ACC112 (cell line): ENCODE data around the gene GTF3C5.
"Not testable (repeated sequence)": the region's sequence is repeated elsewhere in the genome, so short reads cannot be mapped to it uniquely, and the experiment has no call there.

ENCODE experiments used
- H2AFZ ChIP-seq: fragments of 200-600 bp; sonication (generic); one replicate; pipeline ENCODE4 v1.6.0; 2017; ENCODE audit warnings: antibody characterized with exemption, low read length; ENCODE audit not compliant: unreplicated experiment
- H3K27ac ChIP-seq: fragments of 200-600 bp; sonication (generic); 2 replicates; pipeline ENCODE4 v1.5.1; 2014; ENCODE audit warnings: low read depth, mild to moderate bottlenecking, antibody characterized with exemption, low read length, moderate library complexity
- H3K27me3 ChIP-seq: fragments of 200-600 bp; sonication (generic); 2 replicates; pipeline ENCODE4 v1.6.1; 2014; ENCODE audit warnings: mild to moderate bottlenecking, antibody characterized with exemption, low read length, moderate library complexity, mixed read lengths; ENCODE audit not compliant: insufficient read depth
- H3K36me3 ChIP-seq: fragments of 200-600 bp; sonication (generic); 2 replicates; pipeline ENCODE4 v1.6.1; 2016; ENCODE audit warnings: mild to moderate bottlenecking, antibody characterized with exemption, low read length, moderate library complexity, mixed read lengths; ENCODE audit not compliant: insufficient read depth
- H3K4me1 ChIP-seq: fragments of 200-600 bp; sonication (generic); one replicate; pipeline ENCODE4 v1.6.1; 2016; ENCODE audit warnings: low read length, mixed read lengths; ENCODE audit not compliant: insufficient read depth, unreplicated experiment, control insufficient read depth
- H3K4me3 ChIP-seq: fragments of 200-600 bp; sonication (generic); 2 replicates; pipeline ENCODE4 v1.5.1; 2014; ENCODE audit warnings: mild to moderate bottlenecking, low read depth, low read length
- H3K79me2 ChIP-seq: fragments of 200-600 bp; sonication (generic); one replicate; pipeline ENCODE4 v1.6.0; 2016; ENCODE audit warnings: low read length; ENCODE audit not compliant: control insufficient read depth, unreplicated experiment, insufficient read depth

GTF3C5 gene

DNA sequence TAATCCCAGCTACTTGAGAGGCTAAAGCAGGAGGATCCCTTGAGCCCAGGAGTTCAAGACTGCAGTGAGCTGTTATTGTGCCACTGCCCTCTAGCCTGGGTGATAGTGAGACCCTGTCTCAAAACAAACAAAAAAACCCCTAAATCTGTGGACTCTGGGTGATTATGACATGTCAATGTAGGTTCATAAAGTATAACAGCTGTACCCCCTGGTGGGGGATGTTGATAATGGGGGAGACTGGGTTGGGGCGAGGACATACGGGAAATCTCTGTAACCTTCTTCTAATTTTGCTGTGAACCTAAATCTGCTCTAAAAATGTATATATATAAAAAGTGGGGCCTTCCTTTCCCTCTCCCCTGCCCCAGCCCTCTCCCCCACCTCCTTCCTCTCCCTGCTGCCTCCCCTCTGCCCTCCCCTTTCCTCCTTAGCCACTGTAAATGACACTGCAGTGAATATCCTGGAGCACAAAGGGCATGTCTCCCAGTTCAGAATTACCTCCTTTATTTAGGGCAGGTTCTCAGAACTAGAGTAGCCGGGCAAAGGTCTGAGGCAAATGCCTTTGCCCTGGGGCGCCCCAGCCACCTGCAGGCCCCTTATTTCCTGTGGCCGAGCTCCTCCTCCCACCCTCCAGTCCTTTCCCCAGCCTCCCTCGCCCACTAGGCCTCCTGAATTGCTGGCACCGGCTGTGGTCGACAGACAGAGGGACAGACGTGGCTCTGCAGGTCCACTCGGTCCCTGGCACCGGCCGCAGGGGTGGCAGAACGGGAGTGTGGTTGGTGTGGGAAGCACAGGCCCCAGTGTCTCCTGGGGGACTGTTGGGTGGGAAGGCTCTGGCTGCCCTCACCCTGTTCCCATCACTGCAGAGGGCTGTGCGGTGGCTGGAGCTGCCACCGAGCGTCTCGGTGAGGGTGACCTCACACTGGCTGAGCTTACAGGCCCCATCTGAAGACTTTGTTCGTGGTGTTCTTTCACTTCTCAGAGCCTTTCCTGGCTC, 50.3 kb downstream of the GTF3C5 start:
- not testable (repeated sequence) for H3K27me3 ChIP-seq, H3K4me3 ChIP-seq, H2AFZ ChIP-seq, H3K36me3 ChIP-seq, H3K27ac ChIP-seq, H3K79me2 ChIP-seq
- peaks cover 10% of the 10 kb centered on the region for H3K4me1 ChIP-seq

DNA sequence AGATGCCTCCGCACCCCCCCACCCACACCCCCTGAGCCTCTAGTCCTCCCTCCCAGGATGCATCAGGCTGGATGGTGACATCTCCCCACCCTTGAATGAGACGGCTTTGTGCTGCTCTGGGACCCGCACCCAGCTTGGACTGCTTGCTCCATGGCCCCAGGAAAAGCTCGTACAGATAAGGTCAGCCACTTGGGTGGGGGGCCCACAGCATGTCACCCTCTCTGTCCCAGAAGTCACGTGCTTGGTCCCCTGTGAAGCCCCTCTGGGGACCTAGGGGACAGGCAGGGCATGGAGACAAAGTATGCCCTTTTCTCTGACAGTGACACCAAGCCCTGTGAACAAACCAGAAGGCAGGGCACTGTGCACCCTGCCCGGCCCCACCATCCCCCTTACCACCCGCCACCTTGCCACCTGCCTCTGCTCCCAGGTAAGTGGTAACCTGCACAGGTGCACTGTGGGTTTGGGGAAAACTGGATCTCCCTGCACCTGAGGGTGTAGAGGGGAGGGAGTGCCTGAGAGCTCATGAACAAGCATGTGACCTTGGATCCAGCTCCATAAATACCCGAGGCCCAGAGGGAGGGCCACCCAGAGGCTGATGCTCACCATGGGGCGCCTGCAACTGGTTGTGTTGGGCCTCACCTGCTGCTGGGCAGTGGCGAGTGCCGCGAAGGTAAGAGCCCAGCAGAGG, 51.3 kb downstream of the GTF3C5 start:
- H3K79me2 ChIP-seq, H3K4me1 ChIP-seq, H2AFZ ChIP-seq, H3K4me3 ChIP-seq, H3K36me3 ChIP-seq, H3K27me3 ChIP-seq, H3K27ac ChIP-seq: not testable (repeated sequence)

- not testable (repeated sequence) for H3K79me2 ChIP-seq, H3K36me3 ChIP-seq, H3K27me3 ChIP-seq, H2AFZ ChIP-seq, H3K27ac ChIP-seq, H3K4me1 ChIP-seq, H3K4me3 ChIP-seq
Observed at GRCh38 chr9:133083688-133084087, 52.9 kb downstream of the GTF3C5 start.

DNA sequence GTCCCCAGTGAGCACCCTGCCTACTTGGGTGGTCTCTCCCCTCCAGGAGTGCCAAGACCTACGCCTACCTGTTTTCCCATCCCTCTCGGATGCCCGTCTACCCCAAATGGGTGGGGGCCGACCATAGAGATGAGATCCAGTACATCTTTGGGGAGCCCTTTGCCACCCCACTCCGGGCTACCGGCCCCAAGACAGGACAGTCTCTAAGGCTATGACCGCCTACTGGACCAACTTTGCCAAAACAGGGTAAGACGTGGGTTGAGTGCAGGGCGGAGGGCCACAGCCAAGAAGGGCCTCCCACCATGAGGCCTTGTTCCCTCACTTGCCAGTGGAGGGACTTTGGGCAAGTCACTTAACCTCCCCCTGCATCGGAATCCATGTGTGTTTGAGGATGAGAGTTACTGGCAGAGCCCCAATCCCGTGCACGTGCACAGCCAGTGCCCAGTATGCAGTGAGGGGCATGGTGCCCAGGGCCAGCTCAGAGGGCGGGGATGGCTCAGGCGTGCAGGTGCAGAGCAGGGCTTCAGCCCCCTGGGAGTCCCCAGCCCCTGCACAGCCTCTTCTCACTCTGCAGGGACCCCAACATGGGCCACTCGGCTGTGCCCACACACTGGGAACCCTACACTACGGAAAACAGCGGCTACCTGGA, 55.5 kb downstream of the GTF3C5 start:
- not testable (repeated sequence) for H3K4me1 ChIP-seq, H3K4me3 ChIP-seq, H3K27ac ChIP-seq, H2AFZ ChIP-seq, H3K36me3 ChIP-seq, H3K79me2 ChIP-seq, H3K27me3 ChIP-seq

DNA sequence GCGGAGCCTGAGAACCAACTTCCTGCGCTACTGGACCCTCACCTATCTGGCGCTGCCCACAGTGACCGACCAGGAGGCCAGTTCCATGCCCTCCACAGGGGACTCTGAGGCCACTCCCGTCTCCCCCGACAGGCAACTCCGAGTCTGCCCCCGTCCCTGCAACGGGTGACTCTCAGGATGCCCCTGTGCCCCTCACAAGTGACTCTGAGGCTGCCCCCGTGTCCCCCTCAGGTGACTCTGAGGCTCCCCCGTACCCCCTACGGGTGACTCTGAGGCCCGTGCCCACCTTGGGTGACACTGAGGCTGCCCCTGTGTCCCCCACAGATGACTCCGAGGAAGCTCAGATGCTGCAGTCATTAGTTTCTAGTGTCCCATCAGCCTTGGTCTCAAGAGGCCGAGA, 56.1 kb downstream of the GTF3C5 start:
- Histone ChIP-seq H2AFZ (no peak overlapping the region), H3K27ac (no peak overlapping the region), H3K36me3 (no peaks in the 10 kb centered on the region), H3K4me3 (no peak overlapping the region), H3K79me2 (no peaks in the 10 kb centered on the region), H3K27me3 (no peaks in the 10 kb centered on the region), H3K4me1 (no peaks in the 10 kb centered on the region)

DNA sequence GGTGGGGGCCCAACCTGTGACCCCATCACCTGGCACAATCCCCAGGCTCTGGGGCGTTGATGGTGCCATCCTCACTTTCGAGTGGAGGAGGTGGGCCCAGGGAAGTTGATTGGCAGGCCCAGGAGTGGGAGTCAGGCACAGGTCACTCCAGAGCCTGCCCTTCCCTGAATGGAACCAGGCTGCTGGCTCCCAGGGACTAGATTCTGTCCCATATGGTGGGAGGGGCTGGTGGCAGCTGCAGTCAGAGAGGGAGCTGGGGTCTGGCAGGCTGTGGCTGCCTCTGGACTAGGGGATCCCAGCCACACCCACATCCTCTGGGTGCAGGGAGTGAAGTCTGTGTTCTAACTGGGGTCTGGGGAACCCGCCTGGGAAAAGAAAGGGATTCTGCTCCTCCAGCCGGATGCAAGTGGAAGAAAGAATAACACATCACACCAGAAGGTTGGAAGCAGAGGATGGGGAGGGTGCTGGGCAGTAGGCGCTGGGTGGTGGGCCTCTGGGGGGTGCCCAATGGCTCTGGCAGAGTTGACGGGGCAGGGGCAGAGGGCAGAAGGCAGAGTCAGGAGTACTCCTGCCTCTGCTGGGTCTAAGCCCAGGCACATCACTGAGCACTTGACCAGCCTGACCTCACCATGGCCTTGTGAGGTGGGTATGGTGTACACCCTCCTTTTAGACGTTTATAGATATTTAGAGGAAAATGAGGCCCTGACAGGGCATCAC, 56.8 kb downstream of the GTF3C5 start:
- H2AFZ ChIP-seq: no peak overlapping the region
- H3K27ac ChIP-seq: no peak overlapping the region
- no peaks in the 10 kb centered on the region for H3K27me3 ChIP-seq
- H3K4me3 ChIP-seq: no peak overlapping the region
- no peaks in the 10 kb centered on the region for H3K79me2 ChIP-seq
- H3K36me3 ChIP-seq: no peaks in the 10 kb centered on the region
- H3K4me1 ChIP-seq: no peaks in the 10 kb centered on the region

GRCh38 chr9:133088146-133088750, 57.5 kb downstream of the GTF3C5 start:
- Histone ChIP-seq H3K79me2 (no peaks in the 10 kb centered on the region), H3K36me3 (no peaks in the 10 kb centered on the region), H3K27me3 (no peaks in the 10 kb centered on the region), H3K4me3 (no peak overlapping the region), H3K27ac (no peak overlapping the region), H2AFZ (no peak overlapping the region), H3K4me1 (no peaks in the 10 kb centered on the region)

DNA sequence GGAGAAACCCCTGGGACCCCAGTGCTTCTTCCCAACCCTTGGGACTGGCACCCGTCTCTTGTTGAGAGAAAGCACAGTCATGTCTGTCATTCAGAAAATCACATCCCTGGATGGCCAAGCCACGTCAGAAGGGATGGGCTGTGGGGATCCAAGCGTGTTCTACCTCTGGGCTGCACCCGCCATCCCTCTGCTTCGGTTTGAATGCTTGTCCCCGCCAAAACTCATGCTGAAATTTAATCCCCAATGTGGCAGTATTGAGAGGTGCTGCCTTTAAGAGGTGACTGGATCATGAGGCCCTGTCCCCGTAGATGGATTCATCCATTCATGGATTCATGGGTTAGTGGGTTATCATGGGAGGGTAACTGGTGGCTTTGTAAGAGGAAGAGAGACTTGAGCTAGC, 58.0 kb downstream of the GTF3C5 start:
- H3K36me3 ChIP-seq: no peaks in the 10 kb centered on the region
- H3K4me1 ChIP-seq: no peaks in the 10 kb centered on the region
- no peak overlapping the region for H3K27ac ChIP-seq
- H3K27me3 ChIP-seq: no peaks in the 10 kb centered on the region
- H3K4me3 ChIP-seq: no peak overlapping the region
- no peaks in the 10 kb centered on the region for H3K79me2 ChIP-seq
- H2AFZ ChIP-seq: no peak overlapping the region

DNA sequence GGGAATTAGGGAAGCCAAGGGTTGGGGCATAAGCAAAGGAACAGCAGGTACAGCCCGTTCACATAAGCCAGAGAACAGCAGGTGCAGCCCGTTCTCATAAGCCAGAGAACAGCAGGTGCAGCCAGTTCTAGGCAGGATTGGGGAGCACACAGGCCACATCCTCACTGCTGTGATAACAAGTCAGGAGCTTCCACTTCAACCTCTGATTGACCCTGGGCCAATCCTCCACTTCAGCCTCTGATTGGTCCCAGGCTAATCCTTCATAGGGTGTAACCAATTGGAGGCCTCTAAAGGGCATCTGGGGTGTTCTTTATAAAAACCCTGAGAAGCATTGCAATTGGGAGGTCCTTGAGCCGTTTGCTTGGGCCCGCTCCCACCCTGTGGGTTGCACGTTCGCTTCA, 58.5 kb downstream of the GTF3C5 start:
- no peak overlapping the region for H3K4me3 ChIP-seq
- H3K27me3 ChIP-seq: no peaks in the 10 kb centered on the region
- no peaks in the 10 kb centered on the region for H3K36me3 ChIP-seq
- H3K27ac ChIP-seq: no peak overlapping the region
- H3K79me2 ChIP-seq: no peaks in the 10 kb centered on the region
- H2AFZ ChIP-seq: no peak overlapping the region
- no peaks in the 10 kb centered on the region for H3K4me1 ChIP-seq

DNA sequence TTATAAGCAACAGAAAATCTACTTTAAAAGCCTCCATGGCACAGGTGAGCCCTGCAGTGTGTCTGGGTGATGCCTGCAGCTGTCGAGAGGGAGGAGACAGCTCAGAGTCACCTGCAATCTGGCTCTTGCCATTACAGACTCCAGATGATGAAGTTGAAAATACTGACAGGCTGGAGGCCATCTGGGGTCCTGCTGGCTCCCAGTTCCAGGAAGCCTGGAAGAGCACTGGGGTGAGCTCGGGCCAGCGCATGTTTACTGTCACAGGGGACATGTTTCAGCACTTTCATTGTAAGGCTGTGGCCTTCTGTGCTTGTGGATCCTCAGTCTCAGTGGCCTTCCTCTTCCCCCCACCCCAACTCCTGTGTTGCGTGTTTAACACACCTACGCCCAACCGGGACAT, 59.4 kb downstream of the GTF3C5 start:
- no peaks in the 10 kb centered on the region for H3K79me2 ChIP-seq
- no peaks in the 10 kb centered on the region for H3K4me1 ChIP-seq
- H2AFZ ChIP-seq: no peak overlapping the region
- no peaks in the 10 kb centered on the region for H3K27me3 ChIP-seq
- H3K27ac ChIP-seq: no peak overlapping the region
- H3K36me3 ChIP-seq: no peaks in the 10 kb centered on the region
- no peak overlapping the region for H3K4me3 ChIP-seq
